Measurements from ENCODE around the gene GADD45B. TPM values are rescaled to one million over a fixed set of nuclear protein-coding genes. Genes with fewer than 3 reads are reported as not detected.
"Not testable (repeated sequence)": the region's sequence is repeated elsewhere in the genome, so short reads cannot be mapped to it uniquely, and the experiment has no call there.

The GADD45B gene
- total RNA-seq, 1 experiment from 2014 or later = 56.2 TPM

- H3K36me3 ChIP-seq (ENCODE audit: control insufficient read depth, insufficient read depth, low read length) = no peaks in the 10 kb centered on the region; the same call in 1 of the 2 replicates
- intact Hi-C loops (cut with micrococcal nuclease; ENCODE audit: unreplicated experiment) = no loop called here
- ATAC-seq = peak; percentile 65
- peak overlapping the region; percentile 60 to 67 for H3K4me3 ChIP-seq (ENCODE audit: low read depth in 2 of 2, low read length in 2 of 2)
- H3K9me3 ChIP-seq (ENCODE audit: control insufficient read depth, insufficient read depth, low read depth, low read length) = no peaks in the 10 kb centered on the region
- CTCF ChIA-PET = no interaction called here
- BruUV-seq (replicated peaks) = TSS peak; percentile 92
- POLR2A ChIA-PET = no interaction called here
- H3K27me3 ChIP-seq (ENCODE audit: control insufficient read depth, insufficient read depth, low read length) = no peaks in the 10 kb centered on the region
- in situ Hi-C loops (cut with HindIII; ENCODE audit: low pct_unique_long_range_greater_than_20kb, low sequenced_read_pairs) = no loop called here
- peaks cover 4% of the 10 kb centered on the region for H3K4me1 ChIP-seq (ENCODE audit: control insufficient read depth, insufficient read depth, low read length)
- TF ChIP-seq REST (IDR thresholded peaks at IDR 0.05; ENCODE audit: insufficient read depth in 1 of 2, low read depth in 2 of 2, low read length in 1 of 2) = peak in 1 of 2 experiments; percentile 30; a peak in 1 of 4 replicates
- peak; percentile 86 for TF ChIP-seq POLR2AphosphoS5 (IDR thresholded peaks at IDR 0.05; ENCODE audit: low read depth, low read length)
- no peak for TF ChIP-seq CTCF (IDR thresholded peaks at IDR 0.05)
- no peak for TF ChIP-seq TCF7L2 (IDR thresholded peaks at IDR 0.05; ENCODE audit: low read depth, low read length)
- 0 out of 2 replicates have a peak, but pooled peaks have one; percentile 73 for TF ChIP-seq SIN3A (IDR thresholded peaks at IDR 0.05; ENCODE audit: borderline replicate concordance, insufficient read depth, low read depth, low read length)
- no peak for DNase-seq (ENCODE audit: low read depth, low spot score)
- peak overlapping the region; percentile 87 for H3K27ac ChIP-seq (ENCODE audit: low read length)
Observed at GRCh38 chr19:2462635-2463421, 13.1 kb upstream of the GADD45B start.

- H3K4me1 ChIP-seq (ENCODE audit: control insufficient read depth, insufficient read depth, low read length); BruUV-seq (replicated peaks); intact Hi-C loops (cut with micrococcal nuclease; ENCODE audit: unreplicated experiment); in situ Hi-C loops (cut with HindIII; ENCODE audit: low pct_unique_long_range_greater_than_20kb, low sequenced_read_pairs); H3K9me3 ChIP-seq (ENCODE audit: control insufficient read depth, insufficient read depth, low read depth, low read length); H3K27me3 ChIP-seq (ENCODE audit: control insufficient read depth, insufficient read depth, low read length); DNase-seq (ENCODE audit: low read depth, low spot score); POLR2A ChIA-PET; CTCF ChIA-PET; ATAC-seq; H3K36me3 ChIP-seq (ENCODE audit: control insufficient read depth, insufficient read depth, low read length); H3K4me3 ChIP-seq (ENCODE audit: low read depth in 2 of 2, low read length in 2 of 2): not testable (repeated sequence)
- peak overlapping the region; percentile 87 for H3K27ac ChIP-seq (ENCODE audit: low read length)
Observed at GRCh38 chr19:2463694-2464093, 12.2 kb upstream of the GADD45B start.

- no TSS peak for BruUV-seq (replicated peaks)
- peak overlapping the region; percentile 2; the same call in 1 of the 2 replicates for H3K27ac ChIP-seq (ENCODE audit: low read length)
- H3K36me3 ChIP-seq (ENCODE audit: control insufficient read depth, insufficient read depth, low read length) = no peaks in the 10 kb centered on the region; the same call in 1 of the 2 replicates
- DNase-seq (ENCODE audit: low read depth, low spot score) (no peak), ATAC-seq (no peak)
- in situ Hi-C loops (cut with HindIII; ENCODE audit: low pct_unique_long_range_greater_than_20kb, low sequenced_read_pairs) (no loop called here), intact Hi-C loops (cut with micrococcal nuclease; ENCODE audit: unreplicated experiment) (no loop called here)
- CTCF ChIA-PET = no interaction called here
- H3K4me1 ChIP-seq (ENCODE audit: control insufficient read depth, insufficient read depth, low read length) = peaks cover 7% of the 10 kb centered on the region
- POLR2A ChIA-PET = no interaction called here
- no peak overlapping the region for H3K4me3 ChIP-seq (ENCODE audit: low read depth in 2 of 2, low read length in 2 of 2)
- no peaks in the 10 kb centered on the region for H3K9me3 ChIP-seq (ENCODE audit: control insufficient read depth, insufficient read depth, low read depth, low read length)
- no peaks in the 10 kb centered on the region for H3K27me3 ChIP-seq (ENCODE audit: control insufficient read depth, insufficient read depth, low read length)
- TF ChIP-seq SIN3A (IDR thresholded peaks at IDR 0.05; ENCODE audit: borderline replicate concordance, insufficient read depth, low read depth, low read length) = no peak
- no peak for TF ChIP-seq REST (IDR thresholded peaks at IDR 0.05; ENCODE audit: insufficient read depth in 1 of 2, low read depth in 2 of 2, low read length in 1 of 2)
- no peak for TF ChIP-seq TCF7L2 (IDR thresholded peaks at IDR 0.05; ENCODE audit: low read depth, low read length)
- TF ChIP-seq CTCF (IDR thresholded peaks at IDR 0.05) = no peak
- TF ChIP-seq POLR2AphosphoS5 (IDR thresholded peaks at IDR 0.05; ENCODE audit: low read depth, low read length) = no peak
Observed at GRCh38 chr19:2464389-2464788, 11.5 kb upstream of the GADD45B start.

Data from Panc1 (cell line).